GM12875 (cell line): ENCODE results near the gene BABAM2.

Experiments
- H3K4me3 ChIP-seq: one replicate; pipeline ENCODE4 v1.5.1; 2011; ENCODE audit warnings: low read depth, low read length, control low read depth
- CTCF ChIP-seq: IDR thresholded peaks from 2 replicates; pipeline ENCODE4 v1.5.1; 2011; ENCODE audit warnings: low read depth, mild to moderate bottlenecking, control low read depth, inconsistent platforms, low read length, moderate library complexity, borderline replicate concordance; ENCODE audit not compliant: insufficient read depth

Gene BABAM2

GRCh38 chr2:28354920-28355520 lies 464.5 kb downstream of the BABAM2 start:
- H3K4me3 ChIP-seq: no peak overlapping the region
- no peak for TF ChIP-seq CTCF

DNA sequence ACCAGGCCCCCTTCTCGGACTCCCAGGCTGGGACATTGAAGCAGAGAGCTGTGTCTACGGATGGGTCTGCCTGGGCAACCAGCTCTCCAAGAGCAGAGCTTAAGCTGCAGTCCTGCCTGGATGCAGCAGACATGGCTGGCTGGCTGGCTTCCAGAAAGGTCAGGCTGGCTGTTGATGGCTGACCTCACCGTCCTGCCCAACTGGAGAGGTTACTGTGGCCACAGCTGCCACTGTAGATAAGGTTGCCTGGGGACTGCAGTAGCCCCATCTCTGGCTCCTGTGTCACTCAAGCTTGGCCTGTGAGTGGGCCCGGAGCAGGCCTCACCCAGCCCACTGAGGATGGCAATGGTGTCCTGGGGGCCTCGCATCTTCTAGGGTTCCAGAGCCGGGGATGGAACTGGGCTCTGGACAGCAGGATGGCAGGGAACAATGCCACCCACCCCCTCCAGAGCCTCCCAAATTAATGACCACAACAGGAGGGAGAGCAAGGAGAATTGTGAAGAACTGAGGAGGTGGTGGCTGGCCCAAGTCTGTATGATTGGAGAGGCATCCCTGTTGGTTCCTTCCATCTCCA lies 465.1 kb downstream of the BABAM2 start:
- no peak for TF ChIP-seq CTCF
- no peak overlapping the region for H3K4me3 ChIP-seq

GRCh38 chr2:28356095-28356911 lies 465.8 kb downstream of the BABAM2 start:
- TF ChIP-seq CTCF: no peak
- no peak overlapping the region for H3K4me3 ChIP-seq

GRCh38 chr2:28357055-28357454 lies 466.5 kb downstream of the BABAM2 start:
- TF ChIP-seq CTCF: no peak
- no peak overlapping the region for H3K4me3 ChIP-seq

- no peak overlapping the region for H3K4me3 ChIP-seq
Measured at GRCh38 chr2:28357948-28358667, 467.6 kb downstream of the BABAM2 start.

DNA sequence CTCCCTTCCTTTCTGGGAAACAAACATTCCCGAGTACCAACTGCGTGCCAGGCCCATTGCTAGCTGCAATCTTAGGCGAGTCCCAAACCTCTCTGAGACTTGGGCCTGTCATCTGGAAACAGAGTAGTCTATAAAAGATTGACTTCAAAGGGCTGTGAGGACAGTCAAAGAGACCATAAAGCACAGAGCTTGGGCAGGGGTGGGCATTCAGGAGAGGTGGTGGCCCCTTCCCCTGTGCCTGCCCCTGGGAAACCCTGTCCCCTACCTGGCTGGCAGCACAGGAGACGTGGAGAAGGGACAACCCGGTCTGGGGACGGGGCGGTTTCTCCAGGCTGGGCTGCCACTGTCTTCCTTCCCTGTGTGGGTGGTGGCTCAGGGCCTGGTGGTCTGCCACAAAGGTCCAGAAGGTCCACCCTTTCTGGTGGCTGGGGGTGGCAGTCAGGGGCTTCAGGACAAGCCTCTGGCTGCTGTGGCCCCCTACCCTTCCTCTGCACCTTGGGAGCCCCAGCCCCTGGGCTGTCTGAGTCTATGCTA lies 468.2 kb downstream of the BABAM2 start:
- H3K4me3 ChIP-seq: no peak overlapping the region
- TF ChIP-seq CTCF: no peak

More at GRCh38 chr2:28357948-28358667, 467.6 kb downstream of the BABAM2 start:
- TF ChIP-seq CTCF: no peak
